ENCODE measurements around the gene GTSE1. TPM values are rescaled to one million over a fixed set of nuclear protein-coding genes. Genes with fewer than 3 reads are reported as not detected.

The GTSE1 gene
- total and polyA plus RNA-seq, 4 donors, result 1.0 to 2.3 (median 1.2) TPM

DNA sequence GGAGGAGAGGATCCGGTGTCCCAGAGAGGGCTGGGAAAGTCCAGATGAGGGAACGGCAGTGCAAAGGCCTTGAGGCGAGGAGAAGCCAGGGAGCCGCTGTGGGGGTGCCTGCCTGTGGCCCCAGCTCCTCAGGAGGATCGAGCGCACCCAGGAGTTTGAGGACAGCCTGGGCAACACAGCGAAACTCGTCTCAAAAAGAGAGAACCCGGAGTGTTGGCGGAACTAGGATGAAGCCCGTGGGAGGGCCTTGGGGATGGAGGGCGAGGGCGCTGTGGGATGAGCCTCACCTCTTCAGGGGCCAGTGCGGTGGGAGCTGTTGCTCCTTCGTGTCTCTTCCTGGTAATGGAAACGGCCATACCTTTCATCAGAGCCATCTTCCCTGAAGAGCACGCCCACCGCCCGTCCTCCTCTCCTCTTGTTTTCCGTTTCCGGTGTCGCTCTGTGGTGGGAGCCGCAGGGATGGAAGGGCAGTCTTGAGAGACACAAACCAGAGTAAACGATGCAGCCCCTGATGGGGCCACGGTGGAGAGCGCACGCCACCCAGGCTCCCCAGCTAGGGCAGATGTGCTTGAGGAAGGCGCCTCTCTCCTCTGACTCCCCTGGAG, 54.6 kb downstream of the GTSE1 start:
- Histone ChIP-seq H3K36me3 (ENCODE audit: control insufficient read depth in 4 of 4, insufficient read depth in 4 of 4, low read length in 4 of 4) (peaks cover 8 to 78% (median 45%) of the 10 kb centered on the region in 4 donors), H3K27me3 (ENCODE audit: control insufficient read depth in 3 of 3, insufficient read depth in 3 of 3, low read length in 2 of 3) (no peaks in the 10 kb centered on the region), H3K9ac (ENCODE audit: insufficient read depth in 1 of 2, low read length in 2 of 2) (no peak overlapping the region), H3K27ac (ENCODE audit: low read depth in 1 of 2, low read length in 1 of 2) (no peak overlapping the region), H3K4me1 (ENCODE audit: control insufficient read depth in 5 of 5, insufficient read depth in 5 of 5, low read length in 5 of 5) (peaks cover 0 to 3% (median 0%) of the 10 kb centered on the region in 5 donors), H3K4me3 (no peak overlapping the region), H3K9me3 (ENCODE audit: control insufficient read depth in 4 of 4, insufficient read depth in 3 of 4, low read length in 3 of 4) (no peaks in the 10 kb centered on the region)
- DNase-seq (no peak), ATAC-seq (ENCODE audit: insufficient read depth, low FRiP score) (no peak)
- WGBS, 2 donors, result 86 to 95% methylated on average over 28 of the region's 28 CpGs
- TF ChIP-seq, protein P1, sequence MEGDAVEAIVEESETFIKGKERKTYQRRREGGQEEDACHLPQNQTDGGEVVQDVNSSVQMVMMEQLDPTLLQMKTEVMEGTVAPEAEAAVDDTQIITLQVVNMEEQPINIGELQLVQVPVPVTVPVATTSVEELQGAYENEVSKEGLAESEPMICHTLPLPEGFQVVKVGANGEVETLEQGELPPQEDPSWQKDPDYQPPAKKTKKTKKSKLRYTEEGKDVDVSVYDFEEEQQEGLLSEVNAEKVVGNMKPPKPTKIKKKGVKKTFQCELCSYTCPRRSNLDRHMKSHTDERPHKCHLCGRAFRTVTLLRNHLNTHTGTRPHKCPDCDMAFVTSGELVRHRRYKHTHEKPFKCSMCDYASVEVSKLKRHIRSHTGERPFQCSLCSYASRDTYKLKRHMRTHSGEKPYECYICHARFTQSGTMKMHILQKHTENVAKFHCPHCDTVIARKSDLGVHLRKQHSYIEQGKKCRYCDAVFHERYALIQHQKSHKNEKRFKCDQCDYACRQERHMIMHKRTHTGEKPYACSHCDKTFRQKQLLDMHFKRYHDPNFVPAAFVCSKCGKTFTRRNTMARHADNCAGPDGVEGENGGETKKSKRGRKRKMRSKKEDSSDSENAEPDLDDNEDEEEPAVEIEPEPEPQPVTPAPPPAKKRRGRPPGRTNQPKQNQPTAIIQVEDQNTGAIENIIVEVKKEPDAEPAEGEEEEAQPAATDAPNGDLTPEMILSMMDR (IDR thresholded peaks at IDR 0.05; ENCODE audit: control extremely low read depth, extremely low read depth), result no peak

DNA sequence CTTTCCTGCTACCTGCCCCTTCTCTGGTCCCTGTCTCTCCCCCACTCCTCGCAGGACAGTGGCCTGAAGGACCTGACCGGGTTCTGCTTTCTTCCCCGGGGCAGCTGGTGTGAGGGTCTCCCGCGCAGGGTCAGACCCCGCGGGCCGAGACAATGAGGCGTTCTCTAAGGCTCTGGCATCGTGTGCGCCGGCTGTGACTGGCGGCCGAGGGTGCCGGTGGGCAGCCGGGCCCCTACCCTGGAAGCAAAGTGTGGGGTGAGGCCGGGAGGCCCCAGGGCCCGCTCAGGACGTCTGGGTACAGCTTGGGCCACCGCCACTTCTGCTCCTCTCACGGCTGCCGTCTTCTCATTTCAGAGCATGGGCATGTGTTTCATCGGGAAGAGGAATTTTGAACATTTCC, 55.1 kb downstream of the GTSE1 start:
- WGBS, 2 donors, result 95 to 97% methylated on average over 23 of the region's 23 CpGs
- H3K9ac ChIP-seq (ENCODE audit: insufficient read depth in 1 of 2, low read length in 2 of 2), result no peak overlapping the region
- H3K27ac ChIP-seq (ENCODE audit: low read depth in 1 of 2, low read length in 1 of 2), result peak overlapping the region in 1 of 2 donors; percentile 69
- no peaks in the 10 kb centered on the region for H3K9me3 ChIP-seq (ENCODE audit: control insufficient read depth in 4 of 4, insufficient read depth in 3 of 4, low read length in 3 of 4)
- H3K36me3 ChIP-seq (ENCODE audit: control insufficient read depth in 4 of 4, insufficient read depth in 4 of 4, low read length in 4 of 4), result peaks cover 8 to 77% (median 44%) of the 10 kb centered on the region in 4 donors
- no peak for DNase-seq
- no peak for ATAC-seq (ENCODE audit: insufficient read depth, low FRiP score)
- no peaks in the 10 kb centered on the region for H3K27me3 ChIP-seq (ENCODE audit: control insufficient read depth in 3 of 3, insufficient read depth in 3 of 3, low read length in 2 of 3)
- peaks cover 0 to 3% (median 0%) of the 10 kb centered on the region in 5 donors for H3K4me1 ChIP-seq (ENCODE audit: control insufficient read depth in 5 of 5, insufficient read depth in 5 of 5, low read length in 5 of 5)
- TF ChIP-seq, protein P1 (IDR thresholded peaks at IDR 0.05; ENCODE audit: control extremely low read depth, extremely low read depth), result no peak
- no peak overlapping the region for H3K4me3 ChIP-seq

DNA sequence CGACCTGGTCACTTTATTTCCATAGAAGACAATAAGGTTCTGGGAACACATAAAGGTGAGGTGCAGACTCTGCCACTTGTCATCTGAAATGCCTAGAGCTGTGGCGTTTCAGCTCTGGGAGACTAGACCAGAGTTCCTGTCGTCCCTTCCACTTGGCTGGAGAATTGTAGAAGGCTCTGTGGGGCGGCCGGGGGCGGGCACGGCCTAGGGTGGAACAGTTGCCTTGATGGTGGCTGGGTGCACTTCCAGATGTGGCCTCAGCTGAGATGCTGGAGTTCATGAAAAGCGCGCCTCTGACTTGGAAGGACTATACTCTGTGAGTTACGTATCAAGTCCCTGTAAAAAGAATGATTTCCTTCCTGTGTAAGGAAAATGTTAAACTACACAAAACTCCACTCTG, 55.6 kb downstream of the GTSE1 start:
- TF ChIP-seq, protein P1 (IDR thresholded peaks at IDR 0.05; ENCODE audit: control extremely low read depth, extremely low read depth), result no peak
- H3K9me3 ChIP-seq (ENCODE audit: control insufficient read depth in 4 of 4, insufficient read depth in 3 of 4, low read length in 3 of 4), result no peaks in the 10 kb centered on the region
- peaks cover 8 to 79% (median 45%) of the 10 kb centered on the region in 4 donors for H3K36me3 ChIP-seq (ENCODE audit: control insufficient read depth in 4 of 4, insufficient read depth in 4 of 4, low read length in 4 of 4)
- H3K27me3 ChIP-seq (ENCODE audit: control insufficient read depth in 3 of 3, insufficient read depth in 3 of 3, low read length in 2 of 3), result no peaks in the 10 kb centered on the region
- H3K9ac ChIP-seq (ENCODE audit: insufficient read depth in 1 of 2, low read length in 2 of 2), result no peak overlapping the region
- DNase-seq (no peak), ATAC-seq (ENCODE audit: insufficient read depth, low FRiP score) (no peak)
- peaks cover 0 to 3% (median 0%) of the 10 kb centered on the region in 5 donors for H3K4me1 ChIP-seq (ENCODE audit: control insufficient read depth in 5 of 5, insufficient read depth in 5 of 5, low read length in 5 of 5)
- 94% methylated on average over 10 of the region's 10 CpGs for WGBS, 2 donors
- peak overlapping the region in 1 of 2 donors; percentile 69 for H3K27ac ChIP-seq (ENCODE audit: low read depth in 1 of 2, low read length in 1 of 2)
- no peak overlapping the region for H3K4me3 ChIP-seq
